Nephron (organoid): ENCODE results near the gene NEK11.

Experiments used
- H3K27ac Mint-ChIP-seq, 3 experiments: 2 replicates each; pipeline ENCODE4 v1.8.0; 2020; ENCODE audit warnings: mixed read lengths in 3 of 3, mild to moderate bottlenecking in 2 of 3, moderate library complexity in 1 of 3
- H3K27me3 Mint-ChIP-seq: 2 replicates; pipeline ENCODE4 v1.8.0; 2021; ENCODE audit warnings: low read depth, mild to moderate bottlenecking, moderate library complexity, mixed read lengths
- H3K36me3 Mint-ChIP-seq: 2 replicates; pipeline ENCODE4 v1.8.0; 2020; ENCODE audit warnings: low read depth, mixed read lengths
- H3K4me1 Mint-ChIP-seq: 2 replicates; pipeline ENCODE4 v1.8.0; 2020; ENCODE audit warnings: mixed read lengths
- H3K4me3 Mint-ChIP-seq, 3 experiments: 2 replicates each; pipeline ENCODE4 v1.8.0; 2020; ENCODE audit warnings: mild to moderate bottlenecking in 3 of 3, mixed read lengths in 3 of 3, moderate library complexity in 2 of 3
- H3K9me3 Mint-ChIP-seq: 2 replicates; pipeline ENCODE4 v1.8.0; 2020; ENCODE audit warnings: mixed read lengths
- CTCF ChIP-seq, 3 experiments: fragments of 200-600 bp; sonication (generic); IDR thresholded peaks; one replicate each; pipeline ENCODE4 v1.5.0; 2021; ENCODE audit warnings: antibody characterized with exemption in 3 of 3; ENCODE audit not compliant: unreplicated experiment in 3 of 3

The NEK11 gene

GRCh38 chr3:131026321-131027151 lies at the start of gene NEK11, which contains the start of gene ASTE1:
Gene NEK11 (plus strand): TSS chr3:131026877. CDS start chr3:131029709, 2,832 bp downstream.
Gene ASTE1 (minus strand): TSS chr3:131026825. CDS start chr3:131025306, 1,519 bp downstream.
- Mint-ChIP-seq H3K36me3 (peaks cover 30% of the 10 kb centered on the region), H3K27ac (peak within 1 kb of the TSS; percentile 82 to 94 (median 92)), H3K4me1 (peaks cover 29% of the 10 kb centered on the region), H3K9me3 (no peaks in the 10 kb centered on the region), H3K27me3 (no peaks in the 10 kb centered on the region), H3K4me3 (peak within 1 kb of the TSS; percentile 88 to 93 (median 91))
- TF ChIP-seq CTCF (IDR thresholded peaks at IDR 0.05; ENCODE audit: unreplicated experiment in 3 of 3): no peak

GRCh38 chr3:130979117-130979516 lies 47.6 kb upstream of the NEK11 start:
- no peaks in the 10 kb centered on the region for H3K27me3 Mint-ChIP-seq
- no peaks in the 10 kb centered on the region for H3K9me3 Mint-ChIP-seq
- H3K4me1 Mint-ChIP-seq: no peaks in the 10 kb centered on the region
- no peak overlapping the region for H3K4me3 Mint-ChIP-seq
- H3K36me3 Mint-ChIP-seq: peaks cover 49% of the 10 kb centered on the region
- no peak overlapping the region for H3K27ac Mint-ChIP-seq
- TF ChIP-seq CTCF (IDR thresholded peaks at IDR 0.05; ENCODE audit: unreplicated experiment in 3 of 3): no peak

DNA sequence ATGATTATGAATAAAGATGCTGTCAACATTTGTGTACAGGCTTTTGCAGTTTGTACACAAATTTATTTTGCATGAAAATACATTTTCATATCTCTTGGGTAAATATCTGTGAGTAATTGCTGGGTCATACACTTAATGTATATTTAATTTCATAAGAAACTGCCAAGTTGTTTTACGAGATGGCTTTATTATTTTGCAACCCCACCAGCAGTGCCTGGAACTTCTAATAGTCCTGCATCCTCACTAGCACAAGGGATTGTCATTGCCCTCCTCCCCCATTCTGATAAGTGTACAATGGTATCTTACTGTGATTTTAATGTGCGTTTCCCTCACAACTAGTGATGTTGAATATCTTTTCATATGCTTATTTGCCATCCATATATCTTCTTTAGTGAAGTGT lies 45.2 kb upstream of the NEK11 start:
- H3K4me1 Mint-ChIP-seq: no peaks in the 10 kb centered on the region
- no peak overlapping the region for H3K27ac Mint-ChIP-seq
- H3K4me3 Mint-ChIP-seq: no peak overlapping the region
- peaks cover 28% of the 10 kb centered on the region for H3K36me3 Mint-ChIP-seq
- no peaks in the 10 kb centered on the region for H3K9me3 Mint-ChIP-seq
- no peaks in the 10 kb centered on the region for H3K27me3 Mint-ChIP-seq
- no peak for TF ChIP-seq CTCF (IDR thresholded peaks at IDR 0.05; ENCODE audit: unreplicated experiment in 3 of 3)

- TF ChIP-seq CTCF (IDR thresholded peaks at IDR 0.05; ENCODE audit: unreplicated experiment in 3 of 3): no peak
- Mint-ChIP-seq H3K27ac (no peak overlapping the region), H3K4me1 (peaks cover 22% of the 10 kb centered on the region), H3K27me3 (no peaks in the 10 kb centered on the region), H3K36me3 (peaks cover 15% of the 10 kb centered on the region), H3K4me3 (no peak overlapping the region), H3K9me3 (no peaks in the 10 kb centered on the region)
These were observed 36.4 kb upstream of the NEK11 start for GRCh38 chr3:130990282-130990681.

DNA sequence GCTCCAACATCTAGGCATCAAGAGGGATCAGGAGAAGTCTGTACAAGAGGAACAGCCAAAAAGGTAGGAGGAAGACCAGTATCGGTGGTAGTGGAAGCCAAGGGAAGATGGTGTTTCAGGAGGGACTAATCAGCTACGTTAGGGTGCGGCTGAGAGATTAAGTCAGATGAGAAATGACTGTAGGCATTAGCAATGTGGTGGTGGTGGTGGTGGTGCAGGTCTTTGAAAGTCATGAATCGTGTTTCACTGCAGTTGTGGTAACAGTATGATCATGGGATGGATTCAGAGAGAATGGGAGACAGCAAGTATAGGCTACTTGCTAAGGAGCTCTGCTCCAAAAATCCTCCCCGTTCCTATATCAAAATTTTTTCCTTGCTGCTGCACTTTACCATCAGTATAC lies 35.6 kb upstream of the NEK11 start:
- Mint-ChIP-seq H3K4me3 (no peak overlapping the region), H3K27ac (no peak overlapping the region), H3K27me3 (no peaks in the 10 kb centered on the region), H3K36me3 (peaks cover 20% of the 10 kb centered on the region), H3K9me3 (no peaks in the 10 kb centered on the region), H3K4me1 (peaks cover 22% of the 10 kb centered on the region)
- no peak for TF ChIP-seq CTCF (IDR thresholded peaks at IDR 0.05; ENCODE audit: unreplicated experiment in 3 of 3)

GRCh38 chr3:130992344-130992743 lies 34.3 kb upstream of the NEK11 start:
- peak overlapping the region in 2 of 3 experiments; percentile 1 to 32 for H3K27ac Mint-ChIP-seq
- H3K4me3 Mint-ChIP-seq: no peak overlapping the region
- H3K27me3 Mint-ChIP-seq: no peaks in the 10 kb centered on the region
- TF ChIP-seq CTCF (IDR thresholded peaks at IDR 0.05; ENCODE audit: unreplicated experiment in 3 of 3): no peak
- no peaks in the 10 kb centered on the region for H3K9me3 Mint-ChIP-seq
- peaks cover 28% of the 10 kb centered on the region for H3K36me3 Mint-ChIP-seq
- H3K4me1 Mint-ChIP-seq: peaks cover 22% of the 10 kb centered on the region
